ENCODE data around the gene LTB4R2.
"Not testable (repeated sequence)": the region's sequence is repeated elsewhere in the genome, so short reads cannot be mapped to it uniquely, and the experiment has no call there.

LTB4R2 gene

GRCh38 chr14:24324024-24324423 is 14.1 kb downstream of the LTB4R2 start:
- no peak for TF ChIP-seq CTCF (IDR thresholded peaks at IDR 0.05; ENCODE audit: low read depth, low read length, missing control alignments)
- Histone ChIP-seq H3K36me3 (replicated peaks) (no peaks in the 10 kb centered on the region), H3K4me3 (ENCODE audit: low read depth, low read length) (no peak overlapping the region), H3K27me3 (replicated peaks) (no peaks in the 10 kb centered on the region), H3K27ac (no peak overlapping the region)
- DNase-seq = no peak
- in situ Hi-C loops (cut with HindIII; ENCODE audit: low pct_ligation_motif_present, low sequenced_read_pairs) = no loop called here

- Histone ChIP-seq H3K27ac (no peak overlapping the region), H3K27me3 (replicated peaks) (no peaks in the 10 kb centered on the region), H3K36me3 (replicated peaks) (no peaks in the 10 kb centered on the region), H3K4me3 (ENCODE audit: low read depth, low read length) (no peak overlapping the region)
- no peak for DNase-seq
- in situ Hi-C loops (cut with HindIII; ENCODE audit: low pct_ligation_motif_present, low sequenced_read_pairs) = no loop called here
- no peak for TF ChIP-seq CTCF (IDR thresholded peaks at IDR 0.05; ENCODE audit: low read depth, low read length, missing control alignments)
These were observed 15.1 kb downstream of the LTB4R2 start for GRCh38 chr14:24325041-24325530.

GRCh38 chr14:24325963-24326362 is 16.0 kb downstream of the LTB4R2 start:
- no peak for DNase-seq
- in situ Hi-C loops (cut with HindIII; ENCODE audit: low pct_ligation_motif_present, low sequenced_read_pairs) = no loop called here
- Histone ChIP-seq H3K4me3 (ENCODE audit: low read depth, low read length) (no peak overlapping the region), H3K36me3 (replicated peaks) (no peaks in the 10 kb centered on the region), H3K27me3 (replicated peaks) (no peaks in the 10 kb centered on the region), H3K27ac (no peak overlapping the region)
- TF ChIP-seq CTCF (IDR thresholded peaks at IDR 0.05; ENCODE audit: low read depth, low read length, missing control alignments) = no peak

GRCh38 chr14:24327303-24327702 is 17.4 kb downstream of the LTB4R2 start:
- Histone ChIP-seq H3K36me3 (replicated peaks) (no peaks in the 10 kb centered on the region), H3K4me3 (ENCODE audit: low read depth, low read length) (no peak overlapping the region), H3K27ac (no peak overlapping the region), H3K27me3 (replicated peaks) (no peaks in the 10 kb centered on the region)
- TF ChIP-seq CTCF (IDR thresholded peaks at IDR 0.05; ENCODE audit: low read depth, low read length, missing control alignments) = no peak
- in situ Hi-C loops (cut with HindIII; ENCODE audit: low pct_ligation_motif_present, low sequenced_read_pairs) = no loop called here
- no peak for DNase-seq

- H3K4me3 ChIP-seq (ENCODE audit: low read depth, low read length); H3K36me3 ChIP-seq (replicated peaks); in situ Hi-C loops (cut with HindIII; ENCODE audit: low pct_ligation_motif_present, low sequenced_read_pairs); H3K27me3 ChIP-seq (replicated peaks); H3K27ac ChIP-seq: not testable (repeated sequence)
- TF ChIP-seq CTCF (IDR thresholded peaks at IDR 0.05; ENCODE audit: low read depth, low read length, missing control alignments) = peak; percentile 57
- DNase-seq = peak; percentile 51
These were observed 18.0 kb downstream of the LTB4R2 start for GRCh38 chr14:24327914-24328313.

GRCh38 chr14:24329073-24329663 is 19.2 kb downstream of the LTB4R2 start:
- no peak for TF ChIP-seq CTCF (IDR thresholded peaks at IDR 0.05; ENCODE audit: low read depth, low read length, missing control alignments)
- no peak overlapping the region for H3K4me3 ChIP-seq (ENCODE audit: low read depth, low read length)
- in situ Hi-C loops (cut with HindIII; ENCODE audit: low pct_ligation_motif_present, low sequenced_read_pairs) = no loop called here
- no peaks in the 10 kb centered on the region for H3K27me3 ChIP-seq (replicated peaks)
- H3K27ac ChIP-seq = no peak overlapping the region
- no peaks in the 10 kb centered on the region for H3K36me3 ChIP-seq (replicated peaks)
- no peak for DNase-seq
